HG03354 (cell line): ENCODE data around the gene KCNAB2.
"Not testable (repeated sequence)": the region's sequence is repeated elsewhere in the genome, so short reads cannot be mapped to it uniquely, and the experiment has no call there.

ENCODE experiments used
- ATAC-seq: cut with Tn5 transposase; IDR thresholded peaks from one replicate; pipeline ENCODE4 v1.9.1; 2021; ENCODE audit warnings: mild to moderate bottlenecking; ENCODE audit not compliant: unreplicated experiment, poor library complexity, severe bottlenecking

The KCNAB2 gene

GRCh38 chr1:6048179-6048867, 2.6 kb downstream of the KCNAB2 start:
- no peak for ATAC-seq

GRCh38 chr1:6049419-6049818, 3.7 kb downstream of the KCNAB2 start:
- ATAC-seq, result no peak

GRCh38 chr1:6051423-6051822, 5.7 kb downstream of the KCNAB2 start:
- no peak for ATAC-seq

GRCh38 chr1:6052543-6053205, 7.0 kb downstream of the KCNAB2 start:
- ATAC-seq, result no peak

GRCh38 chr1:6053206-6053546, 7.5 kb downstream of the KCNAB2 start:
- ATAC-seq, result no peak

- ATAC-seq, result no peak
Observed at GRCh38 chr1:6054596-6054995, 8.9 kb downstream of the KCNAB2 start.

GRCh38 chr1:6056572-6056948, 10.9 kb downstream of the KCNAB2 start:
- no peak for ATAC-seq

- ATAC-seq, result no peak
Observed at GRCh38 chr1:6057170-6057845, 11.6 kb downstream of the KCNAB2 start.

GRCh38 chr1:6059866-6060265, 14.2 kb downstream of the KCNAB2 start:
- no peak for ATAC-seq

GRCh38 chr1:6062670-6063069, 17.0 kb downstream of the KCNAB2 start:
- ATAC-seq, result no peak

GRCh38 chr1:6063532-6064053, 17.9 kb downstream of the KCNAB2 start:
- ATAC-seq, result not testable (repeated sequence)

GRCh38 chr1:6065093-6065858, 19.6 kb downstream of the KCNAB2 start:
- ATAC-seq, result no peak

- ATAC-seq, result no peak
Observed at GRCh38 chr1:6066680-6067079, 21.0 kb downstream of the KCNAB2 start.

GRCh38 chr1:6068073-6068472, 22.4 kb downstream of the KCNAB2 start:
- no peak for ATAC-seq

- no peak for ATAC-seq
Observed at GRCh38 chr1:6068932-6069331, 23.2 kb downstream of the KCNAB2 start.

- no peak for ATAC-seq
Observed at GRCh38 chr1:6069573-6069972, 23.9 kb downstream of the KCNAB2 start.

- no peak for ATAC-seq
Observed at GRCh38 chr1:6070450-6070974, 24.8 kb downstream of the KCNAB2 start.

GRCh38 chr1:6071219-6071618, 25.5 kb downstream of the KCNAB2 start:
- ATAC-seq, result no peak

- no peak for ATAC-seq
Observed at GRCh38 chr1:6072774-6073479, 27.2 kb downstream of the KCNAB2 start.
